HG03196 (cell line): Measurements from ENCODE around the gene SIRT6.
"Not testable (repeated sequence)": the region's sequence is repeated elsewhere in the genome, so short reads cannot be mapped to it uniquely, and the experiment has no call there.

Source experiments
- ATAC-seq: cut with Tn5 transposase; IDR thresholded peaks from one replicate; pipeline ENCODE4 v1.9.1; 2021; ENCODE audit not compliant: unreplicated experiment

Gene SIRT6

GRCh38 chr19:4175669-4175931 is 6.8 kb downstream of the SIRT6 start:
- ATAC-seq: no peak

- no peak for ATAC-seq
These were observed 7.3 kb downstream of the SIRT6 start for GRCh38 chr19:4174895-4175668.

DNA sequence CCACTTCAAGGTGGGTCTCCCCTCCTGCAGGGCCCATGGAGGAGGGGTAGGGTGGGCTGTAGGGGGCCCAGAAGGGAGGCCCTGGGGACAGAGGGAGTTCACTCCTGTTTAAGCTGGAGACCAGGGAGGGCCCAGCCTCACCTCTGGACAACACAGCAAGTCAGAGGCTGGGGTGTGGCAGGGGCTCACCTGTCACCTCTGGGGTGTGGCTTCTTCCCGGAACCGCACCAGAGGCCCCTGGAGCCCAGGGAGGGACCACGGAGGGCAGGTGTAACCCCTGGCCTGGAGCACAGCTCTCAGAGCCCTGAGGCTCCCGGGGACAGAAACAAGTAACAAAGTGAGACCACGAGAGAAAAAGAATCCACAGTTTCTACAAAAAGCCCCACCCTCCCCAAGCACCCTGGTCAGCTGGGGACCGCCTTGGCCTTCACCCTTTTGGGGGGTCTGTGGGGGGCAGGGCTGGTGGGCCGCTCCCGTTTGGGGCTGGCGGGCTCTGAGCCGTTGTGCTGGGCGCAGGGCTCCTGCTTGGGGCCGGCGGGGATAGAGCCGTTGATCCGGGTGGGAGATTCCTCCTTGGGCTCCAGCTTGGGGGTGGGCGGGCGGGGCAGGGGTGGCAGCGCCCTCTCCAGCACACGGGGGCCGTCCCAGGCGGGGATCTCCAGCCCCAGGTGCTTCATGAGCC is 8.0 kb downstream of the SIRT6 start:
- no peak for ATAC-seq

DNA sequence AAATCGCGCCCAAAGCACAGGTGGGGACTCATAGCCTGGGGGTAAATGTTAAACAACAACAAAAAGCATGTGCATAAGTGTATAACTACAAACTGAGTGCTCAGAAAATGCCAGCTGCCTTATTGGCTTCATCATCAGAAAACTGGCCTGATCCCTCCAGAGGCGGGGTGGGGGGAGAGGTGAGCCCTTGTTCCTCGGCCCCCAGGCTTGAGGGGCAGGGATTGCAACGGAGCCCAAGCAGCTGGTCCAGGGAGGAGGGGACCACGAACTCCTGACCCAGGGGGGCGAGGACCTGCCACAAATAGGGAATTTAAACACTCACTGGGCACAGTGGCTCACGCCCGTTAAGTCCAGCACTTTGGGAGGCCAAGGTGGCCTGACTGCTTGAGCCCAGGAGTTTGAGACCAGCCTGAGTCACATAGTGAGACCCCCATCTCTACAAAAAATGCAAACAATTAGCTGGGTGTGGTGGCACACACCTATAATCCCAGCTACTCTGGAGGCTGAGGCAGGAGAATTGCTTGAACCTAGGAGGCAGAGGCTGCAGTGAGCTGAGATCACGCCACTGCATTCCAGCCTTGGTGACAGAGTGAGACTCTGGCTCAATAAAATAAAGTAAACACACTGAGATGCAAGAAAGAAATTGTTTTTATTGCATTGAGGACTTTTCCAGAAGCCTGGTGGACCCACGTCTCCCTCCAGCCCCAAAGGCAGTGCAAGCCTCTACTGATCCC is 8.7 kb downstream of the SIRT6 start:
- no peak for ATAC-seq

DNA sequence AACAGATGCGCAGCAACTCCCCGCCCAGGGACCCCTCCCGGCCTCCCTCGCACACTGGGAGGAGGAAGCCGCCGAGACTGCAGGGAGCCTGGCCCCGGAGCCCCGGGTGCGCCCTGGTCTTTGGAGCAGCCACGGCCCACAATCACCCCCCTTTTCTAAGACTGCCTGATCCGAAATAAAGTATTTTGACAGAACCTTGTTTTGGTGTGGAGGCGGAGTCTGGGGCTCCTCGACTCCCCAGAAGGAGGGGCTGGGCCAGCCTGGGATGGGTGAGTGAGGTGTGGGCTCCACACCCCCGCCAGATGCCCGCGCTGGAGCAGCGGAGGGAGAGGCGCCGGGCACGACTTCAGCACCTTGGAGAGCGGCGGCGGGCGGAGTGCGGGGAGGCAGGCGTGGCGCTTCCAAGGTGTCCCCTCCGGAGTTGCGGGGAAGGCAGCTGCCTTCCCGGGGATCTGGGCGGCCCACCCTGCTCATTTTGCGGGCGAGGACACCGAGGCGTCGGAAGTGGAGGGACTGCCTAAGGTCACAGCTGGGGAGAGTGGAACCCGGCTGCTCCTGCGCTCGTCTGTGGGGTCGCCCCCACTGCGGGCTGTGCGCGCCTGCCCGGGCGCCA is 9.4 kb downstream of the SIRT6 start:
- no peak for ATAC-seq

GRCh38 chr19:4171676-4172075 is 10.7 kb downstream of the SIRT6 start:
- no peak for ATAC-seq

DNA sequence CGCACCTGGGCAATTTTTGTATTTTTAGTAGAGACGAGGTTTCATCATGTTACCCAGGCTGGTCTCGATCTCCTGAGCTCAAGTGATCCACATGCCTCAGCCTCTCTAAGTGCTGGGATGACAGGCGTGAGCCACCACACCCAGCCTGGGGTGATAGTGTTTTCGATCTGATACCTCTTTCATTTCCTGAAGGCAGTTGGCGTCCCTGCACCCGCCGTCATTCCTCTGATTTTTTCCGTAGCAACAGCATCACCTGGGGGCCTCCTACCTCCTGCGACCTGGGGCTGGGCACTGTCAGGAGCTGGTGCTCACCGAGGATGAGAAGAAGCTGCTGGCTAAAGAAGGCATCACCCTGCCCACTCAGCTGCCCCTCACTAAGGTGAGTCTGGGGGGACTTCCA is 18.1 kb downstream of the SIRT6 start:
- ATAC-seq: no peak

- no peak for ATAC-seq
These were observed 20.8 kb downstream of the SIRT6 start for GRCh38 chr19:4161415-4162077.

- ATAC-seq: not testable (repeated sequence)
These were observed 24.4 kb downstream of the SIRT6 start for GRCh38 chr19:4157971-4158370.

GRCh38 chr19:4157164-4157563 is 25.2 kb downstream of the SIRT6 start:
- no peak for ATAC-seq

GRCh38 chr19:4154571-4155312 is 27.6 kb downstream of the SIRT6 start:
- no peak for ATAC-seq

DNA sequence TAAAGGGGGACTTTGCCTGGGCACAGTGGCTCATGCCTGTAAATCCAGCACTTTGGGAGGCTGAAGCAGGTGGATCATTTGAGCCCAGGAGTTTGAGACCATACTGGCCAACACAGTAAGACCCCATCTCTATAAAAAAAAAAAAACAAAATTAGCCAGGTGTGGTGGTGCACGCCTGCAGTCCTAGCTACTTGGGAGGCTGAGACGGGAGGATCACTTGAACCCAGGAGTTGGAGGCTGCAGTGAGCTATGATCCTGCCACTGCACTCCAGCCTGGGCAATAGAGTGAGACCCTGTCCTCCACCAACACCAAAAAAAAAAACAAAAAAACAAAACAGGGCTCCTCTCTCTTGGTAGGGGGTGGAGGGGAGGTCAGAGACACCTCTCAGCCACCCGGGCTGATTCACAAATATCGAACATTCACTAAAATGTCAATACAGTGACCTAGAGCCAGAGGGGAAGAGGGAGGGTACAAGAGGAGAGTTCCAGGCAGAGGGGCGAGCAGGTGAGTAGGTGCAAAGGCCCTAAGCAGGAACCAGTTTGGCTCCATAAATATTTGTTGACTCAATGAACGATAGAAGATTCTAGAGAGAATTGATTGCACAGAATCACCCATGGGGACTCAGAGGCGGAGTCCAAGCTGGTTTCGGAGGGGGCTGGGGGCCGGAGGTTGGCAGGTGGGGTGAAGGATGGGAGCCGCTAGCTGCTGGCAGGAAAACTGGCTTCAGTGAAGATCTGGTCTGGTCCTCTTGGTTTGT is 29.9 kb downstream of the SIRT6 start:
- no peak for ATAC-seq

GRCh38 chr19:4151623-4152022 is 30.7 kb downstream of the SIRT6 start:
- no peak for ATAC-seq

- ATAC-seq: no peak
These were observed 32.7 kb downstream of the SIRT6 start for GRCh38 chr19:4149518-4150288.

GRCh38 chr19:4144666-4145249 is 37.6 kb downstream of the SIRT6 start:
- ATAC-seq: no peak

GRCh38 chr19:4142916-4143315 is 39.4 kb downstream of the SIRT6 start:
- ATAC-seq: not testable (repeated sequence)

DNA sequence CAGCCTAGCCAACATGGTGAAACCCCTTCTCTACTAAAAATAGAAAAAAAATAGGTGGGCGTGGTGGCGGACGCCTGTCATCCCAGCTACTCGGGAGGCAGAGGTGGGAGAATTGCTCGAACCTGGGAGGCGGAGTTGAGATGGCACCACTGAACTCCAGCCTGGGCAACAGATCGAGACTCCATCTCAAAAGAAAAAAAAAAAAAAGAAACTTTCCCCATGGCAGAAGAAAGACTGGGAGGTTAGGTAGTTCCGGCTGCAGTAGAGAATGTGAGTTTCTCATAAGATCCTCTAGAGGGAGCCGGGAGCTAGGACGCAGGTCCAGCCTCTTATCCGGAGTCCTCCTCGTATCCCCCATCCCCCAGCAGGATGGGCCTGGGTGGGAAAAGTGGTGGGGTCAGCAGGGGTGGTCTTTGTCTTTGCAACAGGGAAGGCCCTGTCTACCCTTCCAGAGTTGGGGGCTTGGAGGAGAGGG is 42.1 kb downstream of the SIRT6 start:
- no peak for ATAC-seq

- no peak for ATAC-seq
These were observed 42.6 kb downstream of the SIRT6 start for GRCh38 chr19:4139614-4140236.
